ENCODE results near the gene HMOX2. TPM values are rescaled to one million over a fixed set of nuclear protein-coding genes. Genes with fewer than 3 reads are reported as not detected.

Gene HMOX2
- total and polyA plus RNA-seq, 9 donors = 25.0 to 73.3 (median 31.6) TPM

DNA sequence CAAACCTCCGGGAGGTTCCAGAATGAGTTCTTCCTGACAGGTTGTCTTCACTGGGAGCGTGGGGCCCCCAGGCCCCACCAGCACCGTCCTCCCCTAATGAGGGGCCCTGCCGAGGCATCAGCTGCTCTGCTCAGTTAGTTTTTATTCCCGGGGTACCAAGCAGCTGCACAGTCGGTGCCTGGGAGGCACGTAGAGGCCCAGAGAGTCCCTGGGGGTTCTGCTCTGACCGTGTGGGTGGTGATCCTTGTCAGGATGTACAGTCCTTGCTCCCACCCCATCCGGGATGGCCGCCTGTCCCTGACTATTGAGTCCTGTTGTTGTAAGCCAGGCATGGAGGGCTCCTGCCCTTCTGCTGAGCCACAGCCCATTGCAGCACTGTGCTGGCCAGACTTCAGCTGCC lies 20.2 kb upstream of the HMOX2 start:
- intact Hi-C loops (cut with DNase I) = no loop called here
- WGBS, 3 donors = 73 to 76% (median 74%) methylated on average over 10 of the region's 10 CpGs
- Histone ChIP-seq H3K9me3 (no peaks in the 10 kb centered on the region), H3K27ac (no peak overlapping the region), H3K4me1 (ENCODE audit: insufficient read depth) (peaks cover 13% of the 10 kb centered on the region), H3K36me3 (no peaks in the 10 kb centered on the region), H3K27me3 (no peaks in the 10 kb centered on the region), H3K4me3 (no peak overlapping the region)
- DNase-seq = no peak
- no peak for TF ChIP-seq EP300 (IDR thresholded peaks at IDR 0.05)
- TF ChIP-seq POLR2A (IDR thresholded peaks at IDR 0.05) = no peak
- TF ChIP-seq, protein P1, sequence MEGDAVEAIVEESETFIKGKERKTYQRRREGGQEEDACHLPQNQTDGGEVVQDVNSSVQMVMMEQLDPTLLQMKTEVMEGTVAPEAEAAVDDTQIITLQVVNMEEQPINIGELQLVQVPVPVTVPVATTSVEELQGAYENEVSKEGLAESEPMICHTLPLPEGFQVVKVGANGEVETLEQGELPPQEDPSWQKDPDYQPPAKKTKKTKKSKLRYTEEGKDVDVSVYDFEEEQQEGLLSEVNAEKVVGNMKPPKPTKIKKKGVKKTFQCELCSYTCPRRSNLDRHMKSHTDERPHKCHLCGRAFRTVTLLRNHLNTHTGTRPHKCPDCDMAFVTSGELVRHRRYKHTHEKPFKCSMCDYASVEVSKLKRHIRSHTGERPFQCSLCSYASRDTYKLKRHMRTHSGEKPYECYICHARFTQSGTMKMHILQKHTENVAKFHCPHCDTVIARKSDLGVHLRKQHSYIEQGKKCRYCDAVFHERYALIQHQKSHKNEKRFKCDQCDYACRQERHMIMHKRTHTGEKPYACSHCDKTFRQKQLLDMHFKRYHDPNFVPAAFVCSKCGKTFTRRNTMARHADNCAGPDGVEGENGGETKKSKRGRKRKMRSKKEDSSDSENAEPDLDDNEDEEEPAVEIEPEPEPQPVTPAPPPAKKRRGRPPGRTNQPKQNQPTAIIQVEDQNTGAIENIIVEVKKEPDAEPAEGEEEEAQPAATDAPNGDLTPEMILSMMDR (IDR thresholded peaks at IDR 0.05) = no peak

GRCh38 chr16:4460936-4461249 lies 15.3 kb upstream of the HMOX2 start:
- Histone ChIP-seq H3K4me1 (ENCODE audit: insufficient read depth) (peaks cover 13% of the 10 kb centered on the region), H3K27ac (no peak overlapping the region), H3K36me3 (no peaks in the 10 kb centered on the region), H3K4me3 (no peak overlapping the region), H3K9me3 (no peaks in the 10 kb centered on the region), H3K27me3 (no peaks in the 10 kb centered on the region)
- WGBS, 3 donors = 74 to 83% (median 83%) methylated on average over 5 of the region's 5 CpGs
- DNase-seq = no peak
- no peak for TF ChIP-seq EP300 (IDR thresholded peaks at IDR 0.05)
- TF ChIP-seq, protein P1 (IDR thresholded peaks at IDR 0.05) = no peak
- TF ChIP-seq POLR2A (IDR thresholded peaks at IDR 0.05) = no peak
- intact Hi-C loops (cut with DNase I) = no loop called here

- intact Hi-C loops (cut with DNase I) = no loop called here
- Histone ChIP-seq H3K4me3 (no peak overlapping the region), H3K36me3 (no peaks in the 10 kb centered on the region), H3K4me1 (ENCODE audit: insufficient read depth) (peaks cover 13% of the 10 kb centered on the region), H3K27ac (no peak overlapping the region), H3K9me3 (no peaks in the 10 kb centered on the region), H3K27me3 (no peaks in the 10 kb centered on the region)
- no peak for DNase-seq
- TF ChIP-seq, protein P1 (IDR thresholded peaks at IDR 0.05) = no peak
- no peak for TF ChIP-seq EP300 (IDR thresholded peaks at IDR 0.05)
- no peak for TF ChIP-seq POLR2A (IDR thresholded peaks at IDR 0.05)
- WGBS, 3 donors = 73 to 80% (median 76%) methylated on average over 27 of the region's 27 CpGs
Measured at GRCh38 chr16:4461250-4462085, 14.7 kb upstream of the HMOX2 start.

- WGBS, 3 donors = 76 to 82% (median 78%) methylated on average over 22 of the region's 22 CpGs
- Histone ChIP-seq H3K4me3 (no peak overlapping the region), H3K36me3 (no peaks in the 10 kb centered on the region), H3K9me3 (no peaks in the 10 kb centered on the region), H3K4me1 (ENCODE audit: insufficient read depth) (peaks cover 10% of the 10 kb centered on the region), H3K27me3 (no peaks in the 10 kb centered on the region), H3K27ac (no peak overlapping the region)
- TF ChIP-seq, protein P1 (IDR thresholded peaks at IDR 0.05) = no peak
- TF ChIP-seq EP300 (IDR thresholded peaks at IDR 0.05) (no peak), POLR2A (IDR thresholded peaks at IDR 0.05) (no peak)
- intact Hi-C loops (cut with DNase I) = no loop called here
- DNase-seq = no peak
Measured at GRCh38 chr16:4463522-4464163, 12.6 kb upstream of the HMOX2 start.
